ENCODE measurements around the gene TRIM10.

The TRIM10 gene, protein sequence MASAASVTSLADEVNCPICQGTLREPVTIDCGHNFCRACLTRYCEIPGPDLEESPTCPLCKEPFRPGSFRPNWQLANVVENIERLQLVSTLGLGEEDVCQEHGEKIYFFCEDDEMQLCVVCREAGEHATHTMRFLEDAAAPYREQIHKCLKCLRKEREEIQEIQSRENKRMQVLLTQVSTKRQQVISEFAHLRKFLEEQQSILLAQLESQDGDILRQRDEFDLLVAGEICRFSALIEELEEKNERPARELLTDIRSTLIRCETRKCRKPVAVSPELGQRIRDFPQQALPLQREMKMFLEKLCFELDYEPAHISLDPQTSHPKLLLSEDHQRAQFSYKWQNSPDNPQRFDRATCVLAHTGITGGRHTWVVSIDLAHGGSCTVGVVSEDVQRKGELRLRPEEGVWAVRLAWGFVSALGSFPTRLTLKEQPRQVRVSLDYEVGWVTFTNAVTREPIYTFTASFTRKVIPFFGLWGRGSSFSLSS

GRCh38 chr6:30160785-30161531, at the start of gene TRIM10:
Gene TRIM10 (minus strand): TSS chr6:30161211. CDS start chr6:30160858, 353 bp downstream.
- no peak for DNase-seq

DNA sequence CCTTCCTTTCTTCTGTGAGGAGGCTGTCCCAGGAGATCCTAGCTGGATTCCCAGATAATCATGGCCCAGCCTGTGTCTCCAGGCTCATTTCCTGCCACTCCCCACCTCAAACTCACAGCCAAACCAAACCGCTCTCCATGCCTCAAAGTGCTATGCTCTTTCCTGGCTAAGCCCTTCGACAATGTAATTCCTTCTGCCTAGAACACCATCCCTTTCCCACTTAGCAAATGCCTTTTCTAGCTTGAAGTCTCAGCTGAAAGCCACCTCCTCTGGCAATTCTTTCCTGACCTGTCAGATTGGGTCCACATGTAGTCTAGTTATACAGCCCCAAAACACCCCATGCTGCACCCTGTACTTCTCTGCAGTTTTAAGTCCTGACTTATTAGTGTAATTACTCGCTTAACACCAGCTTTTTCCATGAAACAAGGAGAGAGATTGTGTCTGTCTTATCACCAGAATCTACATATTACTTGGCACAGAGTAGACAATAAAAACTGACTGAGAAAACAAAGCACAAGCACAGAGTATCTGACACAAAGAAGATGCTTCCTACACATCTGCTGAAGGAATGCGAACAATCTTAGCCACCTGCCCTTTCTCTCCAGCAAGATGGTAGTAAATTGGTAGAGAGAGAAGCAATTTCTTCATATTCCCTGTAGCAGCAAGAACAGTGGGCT, 46.7 kb upstream of the TRIM10 start:
- no peak for DNase-seq

DNA sequence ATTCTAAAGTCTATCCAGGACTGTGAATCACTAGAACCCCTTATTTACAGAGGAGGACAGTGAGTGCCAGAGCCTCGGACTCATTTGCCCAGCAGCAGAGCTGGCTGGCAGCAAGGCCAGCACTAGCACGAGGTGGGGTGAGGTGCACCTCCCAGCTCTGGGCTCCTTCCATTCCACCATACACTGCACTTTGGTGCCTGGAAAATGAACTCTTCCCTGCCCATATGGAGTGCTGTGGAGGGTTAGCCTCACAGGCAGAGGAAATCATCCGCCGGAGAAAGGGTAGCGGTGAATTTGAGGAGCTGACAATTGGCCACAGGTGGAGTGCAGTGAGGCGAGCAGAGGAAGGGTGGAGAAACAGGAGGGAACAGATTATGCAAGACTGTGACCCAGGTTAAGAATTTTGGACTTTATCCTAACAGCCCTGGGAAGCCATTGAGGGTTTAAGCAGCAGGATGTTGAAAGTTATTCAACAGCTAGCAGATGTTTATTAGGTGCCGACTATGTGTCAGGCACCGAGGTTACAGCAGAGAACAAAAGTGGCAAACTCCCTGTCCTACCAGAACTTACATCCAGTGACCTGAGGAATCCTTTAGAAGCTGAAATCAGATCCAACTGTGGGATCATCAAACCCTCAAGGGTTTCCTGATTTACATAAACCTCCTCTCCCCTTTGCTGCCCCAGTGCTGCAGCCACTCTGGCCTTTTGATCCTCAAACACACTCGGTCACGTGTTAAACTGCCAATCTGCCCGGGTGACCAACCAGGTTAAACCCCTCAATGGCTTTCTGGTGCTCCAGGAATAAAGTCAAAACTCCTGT, 46.0 kb upstream of the TRIM10 start:
- no peak for DNase-seq

DNA sequence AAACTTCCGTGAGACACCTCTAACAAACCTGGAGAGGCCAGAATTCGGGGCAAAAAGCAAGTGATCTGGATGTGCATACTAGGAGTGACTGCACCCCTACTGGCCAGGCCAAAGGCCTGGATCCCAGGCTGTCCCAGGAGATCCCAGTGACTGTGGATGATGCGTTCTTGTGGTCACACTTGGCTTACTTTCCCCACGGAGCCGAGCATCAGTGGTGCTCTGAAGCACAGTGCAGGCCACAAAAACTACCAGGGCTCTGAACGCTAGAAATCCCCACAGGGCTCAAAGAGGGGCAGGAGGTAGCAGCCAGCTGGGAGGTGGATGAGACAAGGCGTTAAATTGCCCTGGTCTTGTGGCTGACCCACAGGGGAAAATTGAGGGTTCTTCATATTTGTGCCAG, 45.1 kb upstream of the TRIM10 start:
- no peak for DNase-seq

DNA sequence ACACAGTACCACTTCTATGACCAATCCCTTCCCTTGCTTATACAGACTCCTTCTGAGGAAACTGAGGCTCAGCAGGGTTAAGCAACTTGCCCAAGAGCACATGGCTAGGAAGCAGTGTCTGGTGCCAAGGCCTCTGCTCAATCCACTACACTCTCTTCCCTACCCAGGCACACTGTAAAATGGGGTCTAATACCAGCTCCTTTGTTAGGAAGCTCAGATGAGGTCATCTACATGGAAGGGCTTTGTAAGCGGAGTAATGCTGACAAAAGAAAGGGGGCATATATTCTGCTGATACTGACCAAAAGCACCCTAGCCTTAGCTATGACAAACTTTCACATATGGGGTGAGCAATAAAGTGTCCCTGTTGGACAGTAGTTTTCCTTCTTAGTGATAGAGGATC, 43.1 kb upstream of the TRIM10 start:
- no peak for DNase-seq

DNA sequence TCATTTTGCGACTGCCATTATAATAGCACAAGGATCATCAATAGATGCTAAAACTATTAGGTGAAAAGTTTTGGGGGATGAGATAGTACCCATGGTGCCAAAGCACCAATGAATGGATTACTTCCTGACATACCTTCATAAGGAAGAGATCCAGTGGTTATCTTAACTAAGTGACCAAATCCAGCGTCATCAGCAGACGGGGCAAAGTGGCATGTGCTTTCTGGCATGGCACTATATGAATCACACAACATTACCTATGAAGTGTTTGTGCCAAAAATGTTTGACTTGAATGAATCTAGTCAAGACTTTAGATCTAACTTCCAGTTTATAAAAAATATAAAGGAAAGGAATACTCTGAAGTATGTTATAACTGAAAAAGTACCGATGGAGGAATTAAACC, 41.4 kb upstream of the TRIM10 start:
- DNase-seq = no peak

- DNase-seq = no peak
Measured at GRCh38 chr6:30200551-30201281, 39.7 kb upstream of the TRIM10 start.

- DNase-seq = no peak
Measured at GRCh38 chr6:30198166-30199084, 37.4 kb upstream of the TRIM10 start.

GRCh38 chr6:30196376-30196775, 35.4 kb upstream of the TRIM10 start:
- DNase-seq = no peak

DNA sequence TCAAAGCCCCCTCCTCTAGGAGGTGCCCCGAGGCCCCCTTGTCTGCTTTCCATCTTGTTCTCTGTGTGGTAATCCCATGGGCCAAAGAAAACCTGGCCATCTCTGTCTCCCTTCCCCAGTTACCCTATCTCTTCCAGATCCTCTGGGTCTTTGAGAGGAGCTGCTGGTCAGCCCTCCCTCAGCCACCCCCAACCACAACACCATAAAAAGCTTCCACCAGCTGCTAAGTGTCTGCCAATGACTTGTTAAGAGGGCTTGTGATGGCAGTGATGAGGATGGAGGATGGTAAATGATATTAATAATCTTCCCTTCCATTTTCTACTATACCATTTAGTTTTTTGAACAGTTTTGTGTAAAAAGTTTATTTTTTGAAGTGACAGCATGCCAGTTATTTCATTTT, 34.9 kb upstream of the TRIM10 start:
- DNase-seq = no peak

DNA sequence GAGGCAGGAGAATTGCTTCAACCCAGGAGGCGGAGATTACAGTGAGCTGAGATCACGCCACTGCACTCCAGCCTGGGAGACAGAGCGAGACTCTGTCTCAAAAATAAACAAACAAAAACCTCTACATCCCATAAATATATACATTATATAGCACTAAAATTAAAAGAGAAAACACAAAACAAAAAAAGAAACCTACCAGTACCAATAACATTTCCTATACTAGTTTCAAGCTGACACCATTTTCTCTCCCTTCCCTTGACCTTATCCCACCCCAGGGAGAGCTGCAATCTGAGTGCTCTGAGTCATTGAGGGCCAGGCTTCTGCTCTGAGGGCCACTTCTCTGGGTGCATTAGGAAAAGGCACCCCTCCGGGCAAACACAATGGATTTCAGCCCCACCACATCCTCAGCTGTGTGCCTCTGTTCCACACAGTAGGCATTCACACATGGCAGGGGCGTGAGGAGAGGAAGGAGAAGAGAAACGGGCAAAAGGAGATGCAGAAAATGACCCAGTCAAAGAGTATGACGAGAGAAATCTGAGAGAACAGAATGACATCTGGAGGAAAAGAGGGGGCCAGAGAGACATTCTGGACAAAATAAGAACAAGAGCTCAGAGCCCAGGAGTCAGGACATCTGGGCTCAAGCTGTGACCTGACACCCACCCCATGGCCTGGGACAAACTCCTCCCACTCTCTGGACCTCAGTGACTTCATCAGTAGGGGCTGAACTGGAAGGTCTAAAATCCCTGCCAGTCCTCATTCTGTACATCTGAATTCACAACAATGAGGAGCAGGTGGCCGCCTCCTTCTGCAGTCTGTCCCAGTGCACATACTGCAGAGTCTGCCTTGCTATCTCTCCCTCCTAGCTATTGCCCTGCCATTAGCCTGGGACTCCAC, 34.0 kb upstream of the TRIM10 start:
- no peak for DNase-seq

DNA sequence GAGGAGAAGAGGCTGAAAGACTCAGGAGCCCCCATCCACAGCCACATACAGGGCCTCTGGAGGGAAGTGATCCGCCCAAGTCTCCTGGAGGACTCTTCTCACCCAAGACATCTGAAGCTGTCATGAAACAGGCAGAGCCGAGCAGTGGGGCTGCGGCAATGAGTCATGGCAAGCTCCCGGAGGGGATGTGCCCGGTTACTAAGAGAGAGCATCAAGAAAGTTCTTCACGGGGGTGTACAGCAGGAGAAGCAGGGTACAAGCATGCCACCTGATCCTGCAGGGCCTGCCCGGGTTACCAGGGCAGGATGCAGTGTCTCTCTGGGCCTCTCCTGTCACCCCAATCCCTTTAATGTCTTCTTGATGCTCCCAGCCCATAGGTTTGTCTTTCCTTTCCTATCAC, 31.1 kb upstream of the TRIM10 start:
- no peak for DNase-seq

DNA sequence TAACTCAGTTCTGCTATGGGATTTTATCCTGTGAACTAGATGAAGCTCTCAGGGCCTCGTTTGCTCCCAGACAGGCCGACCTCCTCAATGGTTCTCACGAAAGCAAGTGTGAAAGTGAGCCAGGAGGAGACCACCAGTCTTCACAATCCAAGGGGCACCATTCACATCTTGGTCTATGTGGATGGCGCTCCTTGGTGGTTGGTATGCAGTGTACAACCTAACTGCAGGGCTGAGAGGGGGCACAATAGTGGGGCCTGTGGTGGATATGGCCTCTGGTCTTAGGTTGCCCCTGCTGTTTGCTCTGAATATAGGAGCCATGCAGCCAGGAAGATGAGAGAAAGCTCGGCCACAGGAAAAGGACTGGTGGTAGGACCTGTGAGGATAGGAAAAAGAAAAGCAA, 27.5 kb upstream of the TRIM10 start:
- DNase-seq = no peak

- DNase-seq = no peak
Measured at GRCh38 chr6:30185846-30186484, 25.0 kb upstream of the TRIM10 start.

DNA sequence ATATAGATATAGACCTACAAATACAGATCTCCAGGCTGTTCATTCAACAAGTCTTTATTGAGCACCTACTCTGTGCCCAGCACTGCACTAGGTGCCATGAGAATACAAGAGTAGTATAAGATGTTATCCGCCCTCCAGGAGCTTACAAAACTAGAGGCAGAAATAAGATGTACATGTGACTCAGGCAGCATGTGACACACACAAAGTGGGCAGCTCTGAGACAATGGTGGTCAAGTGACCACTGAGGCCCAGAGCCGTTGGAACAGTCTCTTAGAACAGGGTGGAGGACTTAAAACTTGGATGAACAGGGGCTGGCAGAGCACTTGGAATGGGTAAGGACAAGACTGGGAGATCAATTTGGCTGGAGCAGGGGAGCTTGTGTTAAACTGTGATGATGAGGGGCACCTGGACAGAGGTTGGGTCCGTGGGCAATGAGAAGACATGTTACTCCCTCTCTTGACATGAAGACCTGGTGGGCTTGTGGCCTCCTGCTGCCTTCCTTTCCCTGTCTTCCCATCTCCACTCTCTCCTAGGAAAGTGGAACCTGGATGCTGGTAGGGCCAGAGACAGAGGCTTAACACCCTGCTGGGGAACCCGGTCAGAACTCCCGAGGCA, 23.5 kb upstream of the TRIM10 start:
- DNase-seq = no peak

DNA sequence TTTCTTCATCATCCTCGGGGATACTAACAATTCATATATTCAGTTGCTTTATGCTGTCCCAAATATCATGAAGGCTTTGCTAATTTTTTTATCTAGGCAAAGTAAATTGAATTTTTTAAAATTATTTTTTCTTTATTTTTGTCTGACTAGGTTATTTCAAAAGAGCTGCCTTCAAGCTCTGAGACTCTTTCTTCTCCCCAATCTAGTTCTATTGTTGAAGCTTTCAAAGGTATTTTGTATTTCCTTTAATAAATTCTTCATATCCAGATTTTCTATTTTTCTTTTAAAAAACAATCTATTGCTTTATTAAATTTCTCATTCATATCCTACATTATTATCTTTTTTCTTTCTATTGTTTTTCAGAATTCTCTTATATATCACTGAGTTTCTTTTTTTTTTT, 19.1 kb upstream of the TRIM10 start:
- no peak for DNase-seq

DNA sequence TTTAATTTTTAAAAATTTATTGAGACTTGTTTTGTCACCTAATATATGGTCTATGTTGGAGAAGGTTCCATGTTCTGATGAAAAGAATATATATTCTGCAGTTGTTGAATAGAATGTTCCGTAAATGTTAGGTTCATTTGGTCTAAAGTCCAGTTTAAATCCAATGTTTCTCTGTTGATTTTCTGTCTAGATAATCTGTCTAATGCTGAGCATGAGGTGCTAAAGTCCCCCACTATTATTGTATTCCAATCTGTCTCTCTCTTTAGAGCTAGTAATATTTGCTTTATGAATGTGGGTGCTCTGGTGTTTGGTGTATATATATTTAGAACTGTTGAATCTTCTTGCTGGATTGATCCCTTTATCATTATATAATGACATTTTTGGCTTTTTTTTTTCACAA, 17.8 kb upstream of the TRIM10 start:
- no peak for DNase-seq

- no peak for DNase-seq
Measured at GRCh38 chr6:30175765-30176164, 14.8 kb upstream of the TRIM10 start.

- no peak for DNase-seq
Measured at GRCh38 chr6:30172681-30173080, 11.7 kb upstream of the TRIM10 start.
